IPS-NIHi7 (cell line): Measurements from ENCODE around the gene RBM34.
"Not testable (repeated sequence)": the region's sequence is repeated elsewhere in the genome, so short reads cannot be mapped to it uniquely, and the experiment has no call there.

ENCODE experiments used
- DNase-seq: peaks from one replicate; pipeline ENCODE4 v3.0.0; 2012; ENCODE audit warnings: mixed read lengths; ENCODE audit errors: extremely low spot score

RBM34 gene, protein sequence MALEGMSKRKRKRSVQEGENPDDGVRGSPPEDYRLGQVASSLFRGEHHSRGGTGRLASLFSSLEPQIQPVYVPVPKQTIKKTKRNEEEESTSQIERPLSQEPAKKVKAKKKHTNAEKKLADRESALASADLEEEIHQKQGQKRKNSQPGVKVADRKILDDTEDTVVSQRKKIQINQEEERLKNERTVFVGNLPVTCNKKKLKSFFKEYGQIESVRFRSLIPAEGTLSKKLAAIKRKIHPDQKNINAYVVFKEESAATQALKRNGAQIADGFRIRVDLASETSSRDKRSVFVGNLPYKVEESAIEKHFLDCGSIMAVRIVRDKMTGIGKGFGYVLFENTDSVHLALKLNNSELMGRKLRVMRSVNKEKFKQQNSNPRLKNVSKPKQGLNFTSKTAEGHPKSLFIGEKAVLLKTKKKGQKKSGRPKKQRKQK

GRCh38 chr1:235160957-235161684 lies at the start of gene RBM34:
Gene RBM34 (minus strand): TSS chr1:235161250. CDS start chr1:235161226, 24 bp downstream.
- peak; percentile 96 for DNase-seq

DNA sequence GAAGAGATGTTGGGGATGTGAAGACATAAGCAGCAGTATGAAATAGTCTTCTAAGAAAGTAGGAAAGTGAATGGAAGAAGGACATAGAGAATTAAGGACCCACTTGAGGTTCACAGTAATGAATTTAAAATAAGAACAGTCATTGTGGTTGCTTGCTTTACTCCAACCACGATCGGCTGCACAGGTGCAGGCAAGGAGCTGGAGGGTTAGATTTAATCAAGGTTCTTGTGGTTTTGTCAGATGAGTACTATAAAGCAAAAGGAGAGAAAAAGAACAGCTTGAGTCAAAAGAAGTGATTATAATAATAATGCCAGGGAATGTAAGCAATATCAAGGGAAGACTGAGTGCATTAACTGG lies 46.1 kb upstream of the RBM34 start:
- no peak for DNase-seq

- DNase-seq, result no peak
These were observed 45.6 kb upstream of the RBM34 start for GRCh38 chr1:235206533-235207208.

GRCh38 chr1:235205687-235206086 lies 44.6 kb upstream of the RBM34 start:
- no peak for DNase-seq

DNA sequence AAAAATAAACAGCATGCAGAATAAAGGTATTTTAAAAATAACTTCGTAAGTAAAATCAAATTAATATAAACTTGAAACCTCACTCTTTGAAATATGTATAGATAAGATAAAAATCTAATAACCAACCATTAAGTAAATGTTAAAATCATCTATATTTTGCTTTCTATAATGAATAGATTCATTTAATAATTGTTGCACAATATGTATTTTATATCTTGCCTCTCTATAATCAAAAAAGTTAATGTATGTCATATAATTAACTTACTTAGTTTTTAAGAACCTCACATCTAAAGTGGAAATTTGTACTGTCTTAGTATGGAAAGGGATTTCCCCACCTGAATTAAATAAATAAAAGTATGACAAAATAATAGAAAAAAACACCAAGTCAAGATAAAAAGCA lies 42.4 kb upstream of the RBM34 start:
- no peak for DNase-seq

DNA sequence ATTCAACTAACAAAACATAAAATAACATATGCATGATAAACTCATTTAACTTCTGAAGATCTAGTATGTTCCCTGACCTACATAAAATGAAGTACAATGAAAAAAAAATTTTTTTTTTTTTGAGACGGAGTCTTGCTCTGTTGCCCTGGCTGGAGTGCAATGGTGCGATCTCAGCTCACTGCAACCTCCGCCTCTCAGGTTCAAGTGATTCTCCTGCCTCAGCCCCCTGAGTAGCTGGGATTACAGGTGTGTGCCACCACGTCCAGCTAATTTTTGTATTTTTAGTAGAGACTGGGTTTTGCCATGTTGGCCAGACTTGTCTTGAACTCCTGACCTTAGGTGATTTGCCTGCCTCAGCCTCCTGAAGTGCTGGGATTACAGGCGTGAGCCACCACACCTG lies 41.4 kb upstream of the RBM34 start:
- DNase-seq, result not testable (repeated sequence)

- peak; percentile 69 for DNase-seq
These were observed 38.4 kb upstream of the RBM34 start for GRCh38 chr1:235199441-235199840.

DNA sequence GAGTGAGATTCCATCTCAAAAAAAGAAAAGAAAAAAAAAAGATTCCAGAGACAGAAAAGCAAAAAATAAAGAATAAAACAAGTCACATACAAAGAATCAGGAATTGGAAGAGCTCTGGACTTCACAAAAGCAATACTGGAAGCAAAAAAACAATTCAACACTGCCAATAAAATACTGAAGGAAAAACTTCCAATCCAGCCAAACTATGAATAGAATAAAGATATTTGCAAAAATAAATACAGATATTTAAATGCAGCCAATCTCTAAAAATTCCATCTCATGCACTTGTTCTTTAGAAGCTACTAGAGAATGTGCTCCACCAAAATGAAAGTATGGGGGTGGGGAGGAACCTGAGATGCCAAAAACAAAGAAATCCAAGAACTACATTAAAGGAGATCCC lies 29.4 kb upstream of the RBM34 start:
- DNase-seq, result no peak

- DNase-seq, result no peak
These were observed 26.3 kb upstream of the RBM34 start for GRCh38 chr1:235187316-235187715.

GRCh38 chr1:235181561-235182245 lies 20.7 kb upstream of the RBM34 start:
- no peak for DNase-seq

GRCh38 chr1:235180916-235181460 lies 19.9 kb upstream of the RBM34 start:
- no peak for DNase-seq

GRCh38 chr1:235176486-235176885 lies 15.4 kb upstream of the RBM34 start:
- DNase-seq, result no peak

DNA sequence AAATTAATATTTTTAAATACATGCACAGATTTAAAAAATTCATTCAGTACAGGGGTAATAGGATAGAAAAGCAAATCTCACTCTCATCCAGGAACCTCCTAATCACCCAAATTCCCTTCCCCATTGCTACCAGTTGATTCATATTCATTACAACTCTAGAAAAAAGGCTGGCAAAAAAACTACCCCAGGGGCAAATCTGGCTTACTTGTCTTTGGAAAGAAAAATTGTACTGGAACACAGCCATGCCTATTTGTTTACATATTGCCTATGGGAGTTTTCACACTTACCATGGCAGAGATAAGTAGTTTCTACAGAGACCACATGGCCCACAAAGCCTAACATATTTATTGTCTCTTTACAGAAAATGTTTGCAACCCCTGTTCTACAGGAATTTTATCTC lies 8.9 kb upstream of the RBM34 start:
- no peak for DNase-seq

- no peak for DNase-seq
These were observed 7.3 kb upstream of the RBM34 start for GRCh38 chr1:235168375-235168774.

- DNase-seq, result peak; percentile 32
These were observed 756 bp upstream of the RBM34 start for GRCh38 chr1:235161685-235162327.

- no peak for DNase-seq
These were observed 580 bp downstream of the RBM34 start for GRCh38 chr1:235160383-235160956.

DNA sequence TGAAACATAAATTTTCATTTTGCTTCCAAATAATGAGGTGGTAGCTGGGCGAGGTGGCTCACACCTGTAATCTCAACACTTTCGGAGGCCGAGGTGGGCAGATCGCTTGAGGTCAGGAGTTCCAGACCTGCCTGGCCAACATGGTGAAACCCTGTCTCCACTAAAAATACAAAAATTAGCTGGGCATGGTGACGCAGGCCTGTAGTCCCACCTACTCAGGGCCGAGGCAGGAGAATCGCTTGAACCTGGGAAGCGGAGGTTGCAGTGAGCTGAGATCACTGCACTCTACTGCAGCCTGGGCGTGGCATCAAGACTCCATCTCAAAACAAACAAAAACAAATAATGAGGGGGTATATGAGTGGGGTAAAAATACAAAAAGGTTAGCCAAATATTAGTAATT lies 1.1 kb downstream of the RBM34 start:
- DNase-seq, result not testable (repeated sequence)

- not testable (repeated sequence) for DNase-seq
These were observed 1.8 kb downstream of the RBM34 start for GRCh38 chr1:235159284-235159683.

- DNase-seq, result no peak
These were observed 2.4 kb downstream of the RBM34 start for GRCh38 chr1:235158680-235159079.

- DNase-seq, result no peak
These were observed 3.9 kb downstream of the RBM34 start for GRCh38 chr1:235157150-235157549.

DNA sequence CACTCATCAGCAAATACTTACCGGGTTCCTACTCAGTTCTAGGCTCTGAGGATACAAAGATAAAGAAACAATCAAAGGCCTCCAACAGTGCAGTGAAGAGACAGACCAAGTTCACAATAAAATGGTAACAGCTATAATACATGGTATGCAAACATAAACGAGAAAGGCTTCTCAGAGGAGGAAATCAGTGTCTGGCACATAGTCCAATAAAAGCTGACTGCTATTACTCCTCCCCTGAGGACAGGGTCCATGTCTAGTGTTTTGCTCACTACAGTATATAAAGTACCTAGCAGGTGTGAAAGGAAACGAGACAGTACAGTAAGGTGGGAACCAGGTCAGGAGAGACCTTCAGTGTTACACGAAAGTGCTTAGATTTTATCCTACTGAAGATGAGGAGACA lies 4.3 kb downstream of the RBM34 start:
- DNase-seq, result no peak
